Measurements from ENCODE around the gene FBXO39. TPM values are rescaled to one million over a fixed set of nuclear protein-coding genes. Genes with fewer than 3 reads are reported as not detected.

Gene FBXO39
- total RNA-seq, 1 experiment from 2014 or later, result not detected

- TF ChIP-seq, protein P1, sequence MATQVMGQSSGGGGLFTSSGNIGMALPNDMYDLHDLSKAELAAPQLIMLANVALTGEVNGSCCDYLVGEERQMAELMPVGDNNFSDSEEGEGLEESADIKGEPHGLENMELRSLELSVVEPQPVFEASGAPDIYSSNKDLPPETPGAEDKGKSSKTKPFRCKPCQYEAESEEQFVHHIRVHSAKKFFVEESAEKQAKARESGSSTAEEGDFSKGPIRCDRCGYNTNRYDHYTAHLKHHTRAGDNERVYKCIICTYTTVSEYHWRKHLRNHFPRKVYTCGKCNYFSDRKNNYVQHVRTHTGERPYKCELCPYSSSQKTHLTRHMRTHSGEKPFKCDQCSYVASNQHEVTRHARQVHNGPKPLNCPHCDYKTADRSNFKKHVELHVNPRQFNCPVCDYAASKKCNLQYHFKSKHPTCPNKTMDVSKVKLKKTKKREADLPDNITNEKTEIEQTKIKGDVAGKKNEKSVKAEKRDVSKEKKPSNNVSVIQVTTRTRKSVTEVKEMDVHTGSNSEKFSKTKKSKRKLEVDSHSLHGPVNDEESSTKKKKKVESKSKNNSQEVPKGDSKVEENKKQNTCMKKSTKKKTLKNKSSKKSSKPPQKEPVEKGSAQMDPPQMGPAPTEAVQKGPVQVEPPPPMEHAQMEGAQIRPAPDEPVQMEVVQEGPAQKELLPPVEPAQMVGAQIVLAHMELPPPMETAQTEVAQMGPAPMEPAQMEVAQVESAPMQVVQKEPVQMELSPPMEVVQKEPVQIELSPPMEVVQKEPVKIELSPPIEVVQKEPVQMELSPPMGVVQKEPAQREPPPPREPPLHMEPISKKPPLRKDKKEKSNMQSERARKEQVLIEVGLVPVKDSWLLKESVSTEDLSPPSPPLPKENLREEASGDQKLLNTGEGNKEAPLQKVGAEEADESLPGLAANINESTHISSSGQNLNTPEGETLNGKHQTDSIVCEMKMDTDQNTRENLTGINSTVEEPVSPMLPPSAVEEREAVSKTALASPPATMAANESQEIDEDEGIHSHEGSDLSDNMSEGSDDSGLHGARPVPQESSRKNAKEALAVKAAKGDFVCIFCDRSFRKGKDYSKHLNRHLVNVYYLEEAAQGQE (IDR thresholded peaks at IDR 0.05; ENCODE audit: low read depth), result no peak
- TF ChIP-seq SIN3A (IDR thresholded peaks at IDR 0.05; ENCODE audit: low read depth) (no peak), EZH2phosphoT487 (IDR thresholded peaks at IDR 0.05; ENCODE audit: borderline replicate concordance) (no peak), EZH2 (IDR thresholded peaks at IDR 0.05) (no peak), CBX3 (IDR thresholded peaks at IDR 0.05; ENCODE audit: low read depth) (no peak)
Observed at GRCh38 chr17:6780001-6780400, 4.0 kb downstream of the FBXO39 start (continued).

- Histone ChIP-seq H3K4me3 (replicated peaks in 1 of 2; ENCODE audit: low read depth in 1 of 2, low read length in 2 of 2) (no peak overlapping the region), H3K79me2 (ENCODE audit: insufficient read depth, low read length) (no peaks in the 10 kb centered on the region), H3K27ac (ENCODE audit: low read depth, low read length) (no peak overlapping the region), H3K9ac (ENCODE audit: low read length) (no peak overlapping the region), H3K9me2 (ENCODE audit: insufficient read depth) (no peaks in the 10 kb centered on the region), H4K20me1 (ENCODE audit: insufficient read depth) (no peaks in the 10 kb centered on the region), H3K27me3 (ENCODE audit: insufficient read depth, low read length) (peaks cover 34% of the 10 kb centered on the region), H3K4me1 (ENCODE audit: control insufficient read depth in 1 of 2, insufficient read depth in 2 of 2, low read length in 2 of 2) (no peaks in the 10 kb centered on the region), H3K9me3 (ENCODE audit: control insufficient read depth in 1 of 2, insufficient read depth in 1 of 2, low read depth in 1 of 2, low read length in 2 of 2) (no peaks in the 10 kb centered on the region), H2AFZ (ENCODE audit: low read depth, low read length, poor library complexity, severe bottlenecking) (no peak overlapping the region), H3K36me3 (ENCODE audit: control insufficient read depth in 1 of 2, insufficient read depth in 2 of 2, low read length in 2 of 2) (no peaks in the 10 kb centered on the region), H3K4me2 (ENCODE audit: low read length) (no peak overlapping the region)
- ChIA-PET CTCF (no interaction called here), RAD21 (ENCODE audit: low non-redundant PET in 1 of 2, low total read pairs in 2 of 2, uncharacterized antibody in 2 of 2, unreplicated experiment in 2 of 2) (no interaction called here), POLR2A (no interaction called here)
- DNase-seq (ENCODE audit: low read depth, low spot score) (no peak), ATAC-seq (no peak)
- no TSS peak for BruUV-seq (replicated peaks)
- intact Hi-C loops (cut with micrococcal nuclease), result no loop called here
- TF ChIP-seq EZH2 (IDR thresholded peaks at IDR 0.05) (no peak), ELF1 (IDR thresholded peaks at IDR 0.05; ENCODE audit: borderline replicate concordance, low read depth) (no peak), ATF3 (IDR thresholded peaks at IDR 0.05) (no peak), FOSL1 (IDR thresholded peaks at IDR 0.05; ENCODE audit: low read depth) (no peak), SP1 (IDR thresholded peaks at IDR 0.05; ENCODE audit: low read depth) (no peak), SRF (IDR thresholded peaks at IDR 0.05; ENCODE audit: low read depth) (no peak), SIN3A (IDR thresholded peaks at IDR 0.05; ENCODE audit: low read depth) (no peak), POLR2A (IDR thresholded peaks at IDR 0.05; ENCODE audit: borderline replicate concordance, extremely low read depth, insufficient read depth, insufficient read length) (no peak), TCF7L2 (IDR thresholded peaks at IDR 0.05; ENCODE audit: borderline replicate concordance, extremely low read depth, insufficient read depth, insufficient read length) (no peak), JUND (IDR thresholded peaks at IDR 0.05) (no peak), YY1 (IDR thresholded peaks at IDR 0.05; ENCODE audit: extremely low read depth, insufficient replicate concordance, low read depth, low read length) (no peak), EGR1 (IDR thresholded peaks at IDR 0.05; ENCODE audit: low read depth) (no peak), CEBPB (IDR thresholded peaks at IDR 0.05; ENCODE audit: low read depth) (no peak)
- TF ChIP-seq, protein P2, sequence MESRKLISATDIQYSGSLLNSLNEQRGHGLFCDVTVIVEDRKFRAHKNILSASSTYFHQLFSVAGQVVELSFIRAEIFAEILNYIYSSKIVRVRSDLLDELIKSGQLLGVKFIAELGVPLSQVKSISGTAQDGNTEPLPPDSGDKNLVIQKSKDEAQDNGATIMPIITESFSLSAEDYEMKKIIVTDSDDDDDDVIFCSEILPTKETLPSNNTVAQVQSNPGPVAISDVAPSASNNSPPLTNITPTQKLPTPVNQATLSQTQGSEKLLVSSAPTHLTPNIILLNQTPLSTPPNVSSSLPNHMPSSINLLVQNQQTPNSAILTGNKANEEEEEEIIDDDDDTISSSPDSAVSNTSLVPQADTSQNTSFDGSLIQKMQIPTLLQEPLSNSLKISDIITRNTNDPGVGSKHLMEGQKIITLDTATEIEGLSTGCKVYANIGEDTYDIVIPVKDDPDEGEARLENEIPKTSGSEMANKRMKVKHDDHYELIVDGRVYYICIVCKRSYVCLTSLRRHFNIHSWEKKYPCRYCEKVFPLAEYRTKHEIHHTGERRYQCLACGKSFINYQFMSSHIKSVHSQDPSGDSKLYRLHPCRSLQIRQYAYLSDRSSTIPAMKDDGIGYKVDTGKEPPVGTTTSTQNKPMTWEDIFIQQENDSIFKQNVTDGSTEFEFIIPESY (IDR thresholded peaks at IDR 0.05; ENCODE audit: extremely low read depth, insufficient replicate concordance, low read length), result no peak
- TF ChIP-seq, protein P1 (IDR thresholded peaks at IDR 0.05; ENCODE audit: low read depth), result no peak
Observed at GRCh38 chr17:6780886-6781285, 4.9 kb downstream of the FBXO39 start.
